GM19463 (cell line): ENCODE data around the gene NCAM1.

Experiments used
- ATAC-seq: cut with Tn5 transposase; IDR thresholded peaks from one replicate; pipeline ENCODE4 v1.9.1; 2021; ENCODE audit warnings: mild to moderate bottlenecking, moderate library complexity; ENCODE audit not compliant: unreplicated experiment

NCAM1 gene

GRCh38 chr11:112967082-112967481 lies 5.9 kb downstream of the NCAM1 start:
- no peak for ATAC-seq

DNA sequence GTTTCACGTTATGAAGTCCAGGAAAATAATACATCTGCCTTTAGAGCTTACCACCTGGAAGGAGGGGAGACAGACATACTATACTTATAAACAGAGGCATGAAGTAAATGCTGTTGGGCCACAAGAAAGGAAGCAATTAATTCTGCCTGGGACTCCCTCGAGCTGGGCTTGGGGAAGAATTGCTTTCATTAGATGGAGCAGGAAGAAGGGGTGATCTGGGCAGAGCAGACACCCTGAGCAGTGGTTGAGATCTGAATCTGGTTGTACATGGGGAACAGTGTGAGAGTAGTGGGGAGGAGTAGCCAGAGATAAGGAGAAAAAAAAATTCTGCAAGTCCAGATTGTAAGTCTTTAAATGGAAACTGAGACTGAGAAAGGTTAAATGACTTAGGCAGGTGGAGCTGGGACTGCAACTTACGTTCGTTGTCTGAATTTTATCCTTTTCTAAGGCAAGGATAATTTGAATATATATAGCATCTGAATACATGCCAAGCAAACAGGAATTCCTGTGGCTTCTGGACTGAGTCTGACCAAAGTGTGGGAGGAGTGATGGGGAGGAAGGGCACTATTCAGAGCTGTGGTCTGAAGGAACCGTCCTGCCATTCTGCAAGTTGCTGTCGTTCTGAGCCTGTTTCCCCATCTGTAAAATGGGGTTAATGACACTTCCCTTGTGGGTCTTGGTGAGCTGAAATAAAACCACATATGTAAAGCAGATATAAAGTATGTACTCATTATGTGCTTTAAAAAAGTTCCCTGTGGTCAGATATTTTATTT lies 7.9 kb downstream of the NCAM1 start:
- no peak for ATAC-seq

DNA sequence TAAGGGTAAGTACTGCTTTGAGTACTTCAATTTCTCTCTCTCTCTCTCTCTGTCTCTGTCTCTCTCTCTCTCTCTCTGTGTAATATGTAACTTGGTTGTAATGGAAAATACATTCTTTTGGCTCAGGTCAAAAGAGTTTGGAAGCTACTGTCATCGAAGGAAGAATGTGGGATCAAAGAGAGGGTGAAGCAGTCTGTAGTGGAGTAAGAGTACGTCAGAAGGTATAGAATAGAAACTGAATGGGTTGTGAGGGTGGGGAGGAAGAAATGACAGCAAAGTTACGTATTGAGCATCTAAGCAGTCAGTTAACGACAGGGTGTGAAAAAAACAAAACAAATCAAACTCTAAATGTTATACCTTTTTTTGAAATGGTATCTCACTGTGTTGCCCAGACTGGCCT lies 10.0 kb downstream of the NCAM1 start:
- ATAC-seq: no peak

DNA sequence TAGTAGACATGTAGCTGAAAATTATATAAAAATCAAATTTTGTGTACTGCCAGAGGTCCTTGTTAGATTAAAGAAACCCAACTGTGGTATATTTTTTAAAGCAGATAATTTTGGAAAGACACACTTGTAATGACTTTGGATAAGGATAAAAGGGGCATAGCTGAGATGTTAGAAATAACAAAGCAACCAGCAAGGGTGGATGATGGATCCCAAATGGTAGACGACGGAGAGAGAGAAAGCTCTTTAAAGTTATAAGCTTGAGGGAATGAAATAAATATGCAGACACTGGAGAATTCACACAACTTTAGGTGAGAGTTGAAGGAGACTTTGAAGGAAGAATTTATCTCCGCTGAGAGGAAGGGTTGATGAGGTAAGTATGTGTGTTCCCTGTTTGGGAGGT lies 10.6 kb downstream of the NCAM1 start:
- no peak for ATAC-seq

DNA sequence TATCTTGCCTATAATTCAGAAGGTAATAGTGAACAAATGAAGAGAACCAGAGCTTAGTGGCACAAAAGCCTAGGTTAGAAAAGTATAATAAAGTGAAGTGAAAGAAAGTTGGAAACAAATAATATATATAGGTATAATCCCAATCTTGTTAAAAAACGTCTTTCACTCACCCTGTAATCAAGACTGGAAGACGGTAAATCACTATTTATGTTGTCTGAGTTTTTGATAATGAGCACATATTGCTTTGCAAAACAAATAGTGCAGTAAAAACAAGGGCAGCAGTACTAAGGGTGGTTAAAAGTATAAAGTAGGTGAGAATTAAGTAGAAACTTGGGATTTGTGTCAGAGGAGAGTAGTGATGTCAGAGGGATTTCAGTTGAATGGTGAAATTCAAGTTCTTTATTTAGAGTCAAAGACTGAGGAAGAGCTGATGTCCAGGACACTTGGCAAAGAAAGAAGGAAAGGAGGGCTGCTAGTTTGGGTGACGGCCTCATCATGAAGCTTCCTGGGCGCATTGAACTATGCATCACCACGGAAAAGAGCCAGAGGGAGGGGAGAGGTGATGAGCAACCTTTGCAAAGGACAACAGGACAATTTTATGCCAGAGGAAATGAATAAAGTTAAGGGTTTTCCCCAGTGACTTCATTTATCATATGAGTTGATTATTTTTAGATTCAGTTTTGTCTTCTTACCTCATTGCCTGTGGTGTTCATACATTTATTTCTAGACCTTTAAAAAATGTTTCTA lies 11.4 kb downstream of the NCAM1 start:
- ATAC-seq: no peak

DNA sequence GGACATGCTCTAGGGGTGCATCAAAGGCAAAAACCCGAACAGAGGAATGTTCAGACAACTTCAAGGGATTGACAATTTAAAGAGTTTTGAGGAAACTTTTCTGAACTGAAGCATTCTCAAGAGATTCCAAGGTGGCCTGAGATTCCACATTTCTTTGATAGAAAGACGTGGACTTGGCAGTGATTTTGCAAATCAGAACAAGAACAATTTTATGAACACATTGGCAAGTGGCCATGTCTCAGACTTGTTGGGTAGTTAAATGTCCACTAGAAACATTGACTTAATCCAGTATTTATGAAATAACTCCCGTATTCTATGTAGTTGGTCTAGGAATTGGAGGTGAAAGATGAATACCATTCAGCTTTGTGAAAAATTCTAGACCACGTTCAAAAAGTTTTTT lies 13.8 kb downstream of the NCAM1 start:
- no peak for ATAC-seq

GRCh38 chr11:112975493-112975892 lies 14.3 kb downstream of the NCAM1 start:
- ATAC-seq: no peak

DNA sequence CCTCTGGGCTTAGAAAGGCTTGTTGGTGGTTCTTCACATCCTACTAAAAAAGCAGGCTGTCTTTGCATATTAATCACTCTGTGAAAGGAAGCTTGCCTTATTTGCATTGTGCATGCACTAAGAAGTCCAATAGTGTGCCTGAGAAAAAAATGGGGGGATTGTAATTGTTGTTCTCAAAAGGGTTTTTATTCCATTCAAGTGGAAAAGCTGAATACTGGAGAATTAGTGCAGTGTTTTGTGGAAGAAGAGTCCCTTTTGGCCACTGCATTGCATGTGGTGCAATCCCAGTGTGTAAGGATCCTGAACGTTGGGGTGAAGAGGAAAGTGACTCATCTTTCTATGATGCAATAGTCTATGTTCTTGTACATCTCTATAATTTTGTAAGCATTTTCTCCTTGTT lies 16.5 kb downstream of the NCAM1 start:
- ATAC-seq: no peak

- no peak for ATAC-seq
Observed at GRCh38 chr11:112983887-112984286, 22.7 kb downstream of the NCAM1 start.

DNA sequence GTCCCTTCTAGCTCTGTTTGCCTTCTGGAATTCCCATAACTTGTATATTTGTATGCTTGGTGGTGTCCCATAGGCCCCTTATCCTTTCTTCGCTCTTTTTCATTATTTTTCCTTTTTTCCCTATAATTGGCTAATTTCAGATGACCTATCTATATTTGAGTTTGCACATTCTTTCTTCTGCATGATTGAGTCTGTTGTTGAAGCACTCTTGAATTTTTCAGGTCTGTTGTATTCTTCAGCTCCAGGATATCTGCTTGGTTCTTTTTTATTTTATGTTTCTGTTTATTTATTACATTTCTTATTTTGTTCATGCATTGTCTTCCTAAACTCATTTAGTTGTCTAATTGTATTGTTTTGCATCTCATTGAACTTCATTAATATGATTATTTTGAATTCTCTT lies 28.0 kb downstream of the NCAM1 start:
- no peak for ATAC-seq

- no peak for ATAC-seq
Observed at GRCh38 chr11:112993808-112994207, 32.6 kb downstream of the NCAM1 start.

DNA sequence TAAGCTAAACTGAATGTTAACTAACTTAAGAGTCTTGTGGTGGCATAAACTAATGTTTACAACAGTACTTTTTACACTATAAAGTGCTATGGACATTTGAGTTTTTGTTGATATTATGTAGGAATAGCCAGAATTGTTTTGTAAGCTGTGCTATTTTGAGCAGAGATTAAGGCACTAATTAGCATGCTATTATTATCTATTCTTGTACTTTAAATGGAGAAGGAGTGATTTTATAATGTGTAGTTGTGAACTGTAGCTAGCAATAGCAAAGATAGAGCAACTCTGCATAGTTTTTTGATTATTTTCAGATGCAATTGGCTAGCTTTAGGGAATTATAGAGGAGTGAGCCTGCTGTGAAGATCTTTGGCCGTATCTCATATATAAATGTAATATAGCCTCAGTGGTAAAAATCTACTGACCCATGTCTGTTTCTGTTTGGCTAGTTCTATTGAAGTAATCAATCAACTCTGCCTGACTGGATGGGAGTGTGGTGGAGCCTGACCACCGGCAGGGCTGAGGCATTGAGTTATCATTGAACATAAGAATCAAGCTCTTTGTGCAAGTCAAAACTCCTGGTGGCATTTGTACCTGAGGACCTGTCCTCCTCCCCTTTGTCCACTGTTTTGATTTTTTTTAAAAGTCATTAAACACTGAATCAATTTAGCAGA lies 34.3 kb downstream of the NCAM1 start:
- ATAC-seq: no peak

GRCh38 chr11:112996994-112997393 lies 35.8 kb downstream of the NCAM1 start:
- no peak for ATAC-seq

GRCh38 chr11:112997857-112998466 lies 36.7 kb downstream of the NCAM1 start:
- ATAC-seq: no peak

GRCh38 chr11:112999520-112999919 lies 38.3 kb downstream of the NCAM1 start:
- ATAC-seq: no peak

GRCh38 chr11:113001709-113002108 lies 40.5 kb downstream of the NCAM1 start:
- ATAC-seq: no peak

DNA sequence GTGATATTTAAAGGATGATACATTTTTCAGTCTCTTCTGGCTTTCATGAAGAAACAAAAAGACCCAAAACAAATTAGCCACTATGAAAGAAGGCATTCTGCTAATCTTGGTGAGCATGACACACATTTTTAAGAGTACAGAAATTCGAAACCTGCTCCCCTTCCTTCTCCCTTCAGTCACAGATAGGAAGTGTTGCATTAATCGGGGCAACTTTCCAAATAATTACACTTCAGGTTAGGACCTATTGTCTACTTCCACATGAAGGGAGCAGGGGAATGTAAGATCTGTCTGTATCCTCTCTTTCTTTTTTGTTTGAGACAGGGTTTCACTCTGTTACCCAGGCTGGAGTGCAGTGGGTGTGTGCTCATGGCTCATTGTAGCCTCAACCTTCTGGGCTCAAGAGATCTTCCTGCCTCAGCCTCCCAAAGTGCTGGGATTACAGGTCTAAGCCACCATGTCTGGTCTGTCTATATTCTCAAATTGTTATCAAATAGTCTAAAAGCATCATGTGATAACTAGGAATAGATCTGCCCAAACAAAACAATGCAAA lies 45.8 kb downstream of the NCAM1 start:
- ATAC-seq: no peak

DNA sequence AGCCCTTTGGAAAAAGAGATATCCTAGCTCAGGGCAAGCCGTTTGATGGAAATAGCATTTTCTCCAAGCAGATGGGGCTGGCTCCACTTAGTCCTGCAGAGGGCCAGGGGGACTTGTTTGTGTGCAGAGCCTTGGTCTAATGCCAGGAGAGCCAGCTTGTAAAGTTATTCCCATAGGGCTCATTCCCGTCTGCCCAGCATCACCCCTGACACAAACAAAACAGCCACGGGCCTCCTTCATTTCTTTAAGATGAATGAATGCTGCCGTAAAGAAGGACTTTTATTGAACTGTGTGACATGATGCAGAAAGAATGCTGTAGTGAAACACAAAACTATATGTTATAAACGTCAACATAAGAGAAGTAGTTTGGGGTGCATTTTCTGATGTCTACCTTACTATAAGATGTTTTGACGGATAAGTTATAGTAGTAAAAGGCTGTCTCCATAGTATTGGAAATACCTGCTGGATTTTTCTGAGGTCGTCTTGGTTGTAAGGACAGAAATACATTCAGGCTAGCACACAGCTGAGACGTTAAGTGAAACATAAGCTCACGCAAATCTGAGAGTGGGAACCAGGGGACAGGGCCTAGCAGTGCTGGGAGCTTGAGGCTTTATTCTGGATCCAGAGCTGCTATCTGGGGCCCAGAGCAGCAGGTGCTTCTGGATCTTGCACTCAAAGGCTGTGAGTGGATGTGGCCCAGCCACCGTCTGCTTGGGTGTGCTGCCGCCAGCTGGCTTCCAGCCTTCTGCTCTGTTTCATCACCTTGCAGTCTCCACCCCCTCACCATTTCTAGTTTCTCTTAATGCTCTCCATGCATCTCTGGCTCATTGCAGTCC lies 53.3 kb downstream of the NCAM1 start:
- ATAC-seq: no peak

GRCh38 chr11:113015098-113015455 lies 53.9 kb downstream of the NCAM1 start:
- no peak for ATAC-seq

GRCh38 chr11:113016905-113017304 lies 55.7 kb downstream of the NCAM1 start:
- ATAC-seq: no peak
